Measurements from ENCODE around the gene CAPN13. TPM values are rescaled to one million over a fixed set of nuclear protein-coding genes. Genes with fewer than 3 reads are reported as not detected.
A peak's percentile ranks its signal among the peaks of the same experiment; 100 is the strongest.

Gene CAPN13
- total and polyA plus RNA-seq, 2 of the 4 experiments (the other 2 are of a cell fraction), result not detected

DNA sequence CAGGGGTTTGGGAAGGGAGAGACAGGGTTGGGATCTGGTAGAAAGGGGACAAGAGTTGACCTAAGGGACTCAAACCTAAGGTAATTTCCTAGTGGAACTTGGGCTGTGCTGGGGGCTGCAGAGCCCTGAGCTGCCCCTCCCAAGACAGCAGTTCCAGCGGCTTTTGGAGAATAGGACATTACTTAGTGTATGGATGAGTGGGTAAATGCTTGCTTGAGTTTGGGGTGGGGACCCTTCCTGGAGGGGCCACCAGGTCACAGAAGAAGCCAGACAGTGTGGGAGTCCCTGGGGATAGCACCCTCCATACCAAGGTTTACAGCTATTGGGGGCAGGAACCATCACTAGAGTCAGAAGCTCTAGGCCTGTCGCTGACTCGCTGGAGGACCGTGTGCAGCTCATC lies 111.5 kb downstream of the CAPN13 start:
- H3K36me3 ChIP-seq (ENCODE audit: control insufficient read depth, insufficient read depth, low read length), result no peaks in the 10 kb centered on the region
- H3K79me1 ChIP-seq (ENCODE audit: low read depth in 1 of 2, low read length in 2 of 2), result 0 out of 4 replicates have a peak, but pooled peaks cover 0 to 2% of the 10 kb centered on the region in 2 experiments
- no peaks in the 10 kb centered on the region for H4K20me1 ChIP-seq (ENCODE audit: insufficient read depth, low read length)
- dilution Hi-C loops (cut with HindIII; ENCODE audit: low sequenced_read_pairs, unreplicated experiment), result no loop called here
- no peak for DNase-seq
- H4K91ac ChIP-seq (ENCODE audit: insufficient read depth, low read depth, low read length), result peak overlapping the region; percentile 55; the same call in 1 of the 2 replicates
- H2BK5ac ChIP-seq (ENCODE audit: low read depth, low read length, poor library complexity, severe bottlenecking), result no peak overlapping the region
- peaks cover 5% of the 10 kb centered on the region; the same call in 1 of the 2 replicates for H3K9me1 ChIP-seq (ENCODE audit: insufficient read depth, low read length)
- no TSS peak for BruUV-seq (replicated peaks)
- no peak for TF ChIP-seq FOS (IDR thresholded peaks at IDR 0.05; ENCODE audit: low read depth, low read length)
- TF ChIP-seq, protein P1, sequence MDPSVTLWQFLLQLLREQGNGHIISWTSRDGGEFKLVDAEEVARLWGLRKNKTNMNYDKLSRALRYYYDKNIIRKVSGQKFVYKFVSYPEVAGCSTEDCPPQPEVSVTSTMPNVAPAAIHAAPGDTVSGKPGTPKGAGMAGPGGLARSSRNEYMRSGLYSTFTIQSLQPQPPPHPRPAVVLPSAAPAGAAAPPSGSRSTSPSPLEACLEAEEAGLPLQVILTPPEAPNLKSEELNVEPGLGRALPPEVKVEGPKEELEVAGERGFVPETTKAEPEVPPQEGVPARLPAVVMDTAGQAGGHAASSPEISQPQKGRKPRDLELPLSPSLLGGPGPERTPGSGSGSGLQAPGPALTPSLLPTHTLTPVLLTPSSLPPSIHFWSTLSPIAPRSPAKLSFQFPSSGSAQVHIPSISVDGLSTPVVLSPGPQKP (IDR thresholded peaks at IDR 0.05; ENCODE audit: borderline replicate concordance, low read depth, low read length), result no peak
- no peak for TF ChIP-seq BHLHE40 (IDR thresholded peaks at IDR 0.05; ENCODE audit: low read depth, low read length)
- no peak for TF ChIP-seq MAFK (IDR thresholded peaks at IDR 0.05; ENCODE audit: low read depth, low read length)
- no peak for TF ChIP-seq USF2 (IDR thresholded peaks at IDR 0.05; ENCODE audit: low read depth, low read length)
- no peak for TF ChIP-seq RCOR1 (IDR thresholded peaks at IDR 0.05; ENCODE audit: insufficient replicate concordance, low read length)
- TF ChIP-seq SMC3 (IDR thresholded peaks at IDR 0.05; ENCODE audit: low read depth, low read length), result no peak
- no peak for TF ChIP-seq MXI1 (IDR thresholded peaks at IDR 0.05; ENCODE audit: borderline replicate concordance, low read depth, low read length)
- no peak for TF ChIP-seq MAZ (IDR thresholded peaks at IDR 0.05; ENCODE audit: borderline replicate concordance, low read depth, low read length)
- TF ChIP-seq RAD21 (IDR thresholded peaks at IDR 0.05; ENCODE audit: low read length), result no peak
- no peak for TF ChIP-seq NFE2L2 (IDR thresholded peaks at IDR 0.05; ENCODE audit: low read depth, low read length)
- no peak for TF ChIP-seq POLR2A (IDR thresholded peaks at IDR 0.05; ENCODE audit: low read depth, low read length)
- no peak for TF ChIP-seq CHD1 (IDR thresholded peaks at IDR 0.05; ENCODE audit: low read depth, low read length)
- no peak for ATAC-seq (ENCODE audit: low read depth)
- in situ Hi-C loops (cut with MboI; ENCODE audit: low sequenced_read_pairs), result no loop called here
- no peak overlapping the region for H3K4me3 ChIP-seq (ENCODE audit: insufficient read depth, low read depth, low read length)
- intact Hi-C loops (cut with micrococcal nuclease), result no loop called here
- 0 out of 2 replicates have a peak overlapping the region, but pooled peaks have one; percentile 30 for H3K14ac ChIP-seq (replicated peaks; ENCODE audit: low read depth, low read length)
- H3K4me2 ChIP-seq (ENCODE audit: low read depth, low read length), result no peak overlapping the region
- no peak overlapping the region for H2AFZ ChIP-seq (replicated peaks; ENCODE audit: low read length, poor library complexity)
- H3K9me3 ChIP-seq (ENCODE audit: control insufficient read depth, insufficient read depth, low read length), result peaks cover 1% of the 10 kb centered on the region
- ChIA-PET CTCF (interaction anchor here (1.1 to 2.5 kb wide), 4 partner anchors 15 to 531 kb away, joined by 3 to 7 read pairs (median 5); no protein-coding TSS in a partner anchor), POLR2A (ENCODE audit: unreplicated experiment) (interaction anchor here (0.6 kb wide), 1 partner anchor 492 kb away, joined by 4 read pairs; no protein-coding TSS in a partner anchor)
- peak overlapping the region; percentile 43; the same call in 1 of the 3 replicates for H2BK15ac ChIP-seq (ENCODE audit: low read depth, low read length)
- H2BK20ac ChIP-seq (ENCODE audit: low read depth, low read length), result peak overlapping the region; percentile 66; the same call in 1 of the 2 replicates
- no peak overlapping the region for H3K9ac ChIP-seq (ENCODE audit: low read depth, low read length)
- H4K5ac ChIP-seq (ENCODE audit: low read depth, low read length), result no peak overlapping the region
- H2AK5ac ChIP-seq (ENCODE audit: low read depth, low read length), result 0 out of 2 replicates have a peak overlapping the region, but pooled peaks have one; percentile 31
- no peaks in the 10 kb centered on the region for H3K27me3 ChIP-seq (ENCODE audit: control insufficient read depth, insufficient read depth, low read length)
- no peak overlapping the region for H3K27ac ChIP-seq (ENCODE audit: insufficient read depth, low read length)
- no peak overlapping the region for H3K23ac ChIP-seq (ENCODE audit: low read depth, low read length)
- H2BK120ac ChIP-seq (ENCODE audit: low read depth, low read length), result peak overlapping the region; percentile 36; the same call in 1 of the 2 replicates
- H3K4ac ChIP-seq (ENCODE audit: low read depth, low read length), result peak overlapping the region; percentile 50; the same call in 1 of the 2 replicates
- no peak overlapping the region for H2AK9ac ChIP-seq (replicated peaks; ENCODE audit: low read depth, low read length, poor library complexity)
- peak overlapping the region in 1 of 2 experiments; percentile 4; a peak in 1 of 4 replicates for H4K8ac ChIP-seq (ENCODE audit: low read depth in 2 of 2, low read length in 2 of 2)
- H3K4me1 ChIP-seq (ENCODE audit: control insufficient read depth, insufficient read depth, low read length), result peaks cover 14% of the 10 kb centered on the region
- H3K56ac ChIP-seq (ENCODE audit: extremely low read depth, insufficient read depth, low read length), result no peak overlapping the region
- H3K18ac ChIP-seq (ENCODE audit: low read depth, low read length), result no peak overlapping the region
- no CpG with 5 or more reads among the region's 4 CpGs for whole genome bisulfite sequencing, 2 experiments (ENCODE audit: extremely low coverage in 2 of 2, insufficient read length in 1 of 2)
